H9 (cell line): Measurements from ENCODE around the gene TMPRSS11A. TPM values are rescaled to one million over a fixed set of nuclear protein-coding genes. Genes with fewer than 3 reads are reported as not detected.
A peak's percentile ranks its signal among the peaks of the same experiment; 100 is the strongest.

Experiments
- DNase-seq: peaks from one replicate; pipeline ENCODE4 v3.0.0-alpha.2; 2017
- H2AFZ ChIP-seq: one replicate; pipeline ENCODE4 v1.6.1; 2013; ENCODE audit warnings: mild to moderate bottlenecking, low read length, control low read depth, moderate library complexity
- H2AK5ac ChIP-seq: 2 replicates; pipeline ENCODE4 v1.6.1; 2013; ENCODE audit warnings: low read length, control low read depth, mixed read lengths; ENCODE audit not compliant: insufficient read length
- H2BK120ac ChIP-seq: one replicate; pipeline ENCODE4 v1.6.1; 2013; ENCODE audit warnings: low read depth, mild to moderate bottlenecking, low read length, control low read depth, inconsistent platforms; ENCODE audit not compliant: poor library complexity, severe bottlenecking
- H2BK12ac ChIP-seq: 2 replicates; pipeline ENCODE4 v1.6.1; 2013; ENCODE audit warnings: low read length, control low read depth, mixed read lengths, low read depth; ENCODE audit not compliant: insufficient read length
- H2BK15ac ChIP-seq: 2 replicates; pipeline ENCODE4 v1.6.1; 2013; ENCODE audit warnings: low read depth, low read length, control low read depth
- H2BK20ac ChIP-seq: one replicate; pipeline ENCODE4 v1.6.1; 2013; ENCODE audit warnings: low read depth, mild to moderate bottlenecking, low read length, control low read depth, inconsistent platforms; ENCODE audit not compliant: poor library complexity, severe bottlenecking
- H2BK5ac ChIP-seq: 2 replicates; pipeline ENCODE4 v1.6.1; 2013; ENCODE audit warnings: low read length, control low read depth, mixed read lengths; ENCODE audit not compliant: insufficient read length
- H3K14ac ChIP-seq: 2 replicates; pipeline ENCODE4 v1.6.1; 2013; ENCODE audit warnings: low read length, control low read depth; ENCODE audit not compliant: insufficient read depth
- H3K18ac ChIP-seq: 2 replicates; pipeline ENCODE4 v1.6.1; 2013; ENCODE audit warnings: low read depth, mild to moderate bottlenecking, mixed read lengths, low read length, control low read depth; ENCODE audit not compliant: insufficient read length
- H3K23ac ChIP-seq: 2 replicates; pipeline ENCODE4 v1.6.1; 2013; ENCODE audit warnings: low read length, control low read depth, mixed read lengths, low read depth; ENCODE audit not compliant: insufficient read length
- H3K23me2 ChIP-seq: 2 replicates; pipeline ENCODE4 v1.6.1; 2013; ENCODE audit warnings: low read depth, mild to moderate bottlenecking, mixed read lengths, low read length, control low read depth; ENCODE audit not compliant: insufficient read length, poor library complexity, severe bottlenecking
- H3K27ac ChIP-seq: 2 replicates; pipeline ENCODE4 v1.5.1; 2013; ENCODE audit warnings: low read length, control low read depth, mixed read lengths, low read depth; ENCODE audit not compliant: insufficient read length
- H3K27me3 ChIP-seq: 2 replicates; pipeline ENCODE4 v1.6.1; 2013; ENCODE audit warnings: low read length, control low read depth, inconsistent platforms; ENCODE audit not compliant: insufficient read depth
- H3K4ac ChIP-seq: 2 replicates; pipeline ENCODE4 v1.6.1; 2013; ENCODE audit warnings: low read depth, mild to moderate bottlenecking, control low read depth, inconsistent platforms, low read length, moderate library complexity
- H3K4me1 ChIP-seq: 2 replicates; pipeline ENCODE4 v1.6.1; 2013; ENCODE audit warnings: low read length, control low read depth, inconsistent platforms; ENCODE audit not compliant: insufficient read depth
- H3K4me2 ChIP-seq: 2 replicates; pipeline ENCODE4 v1.6.1; 2013; ENCODE audit warnings: low read length, control low read depth, mixed read lengths; ENCODE audit not compliant: insufficient read length, insufficient read depth
- H3K56ac ChIP-seq: 2 replicates; pipeline ENCODE4 v1.6.1; 2013; ENCODE audit warnings: low read depth, mild to moderate bottlenecking, mixed read lengths, low read length, control low read depth; ENCODE audit not compliant: insufficient read length
- H3K79me1 ChIP-seq: 2 replicates; pipeline ENCODE4 v1.6.1; 2013; ENCODE audit warnings: low read depth, mild to moderate bottlenecking, moderate library complexity, low read length, control low read depth, inconsistent platforms; ENCODE audit not compliant: insufficient read depth, poor library complexity, severe bottlenecking
- H3K79me2 ChIP-seq: 2 replicates; pipeline ENCODE4 v1.6.1; 2013; ENCODE audit warnings: low read length, control low read depth, inconsistent platforms; ENCODE audit not compliant: insufficient read depth
- H3K9ac ChIP-seq: 2 replicates; pipeline ENCODE4 v1.6.1; 2013; ENCODE audit warnings: low read length, control low read depth, mixed read lengths; ENCODE audit not compliant: insufficient read length; ENCODE audit errors: extremely low read depth
- H3K9me3 ChIP-seq: one replicate; pipeline ENCODE4 v1.6.1; 2013; ENCODE audit warnings: low read depth, low read length, inconsistent platforms; ENCODE audit not compliant: control insufficient read depth
- H3T11ph ChIP-seq: one replicate; pipeline ENCODE4 v1.6.1; 2013; ENCODE audit warnings: mild to moderate bottlenecking, low read length, control low read depth, inconsistent platforms
- H4K20me1 ChIP-seq: one replicate; pipeline ENCODE4 v1.6.1; 2013; ENCODE audit not compliant: control insufficient read depth, insufficient read length, insufficient read depth
- H4K5ac ChIP-seq: 2 replicates; pipeline ENCODE4 v1.6.1; 2013; ENCODE audit warnings: low read depth, mild to moderate bottlenecking, mixed read lengths, low read length, control low read depth; ENCODE audit not compliant: insufficient read length
- H4K8ac ChIP-seq: replicated peaks from 2 replicates; pipeline ENCODE4 v1.6.1; 2013; ENCODE audit warnings: low read length, control low read depth, mixed read lengths, low read depth; ENCODE audit not compliant: insufficient read length
- H4K91ac ChIP-seq: 2 replicates; pipeline ENCODE4 v1.6.1; 2013; ENCODE audit warnings: low read depth, mild to moderate bottlenecking, moderate library complexity, mixed read lengths, low read length, control low read depth; ENCODE audit not compliant: insufficient read length
- H3K27ac Mint-ChIP-seq, 3 experiments: 2 replicates in 2 of 3; 3 replicates in 1 of 3; pipeline ENCODE4 v1.8.0; 2020 to 2021; ENCODE audit warnings: mixed read lengths in 3 of 3, mild to moderate bottlenecking in 1 of 3, moderate library complexity in 1 of 3
- H3K27me3 Mint-ChIP-seq: 2 replicates; pipeline ENCODE4 v1.8.0; 2021; ENCODE audit warnings: low read depth, mild to moderate bottlenecking, moderate library complexity, mixed read lengths
- H3K36me3 Mint-ChIP-seq, 3 experiments: 2 replicates in 2 of 3; 3 replicates in 1 of 3; pipeline ENCODE4 v1.8.0; 2020 to 2021; ENCODE audit warnings: low read depth in 3 of 3, mixed read lengths in 3 of 3; ENCODE audit not compliant: insufficient read depth in 1 of 3
- H3K4me1 Mint-ChIP-seq, 2 experiments: 2 replicates each; pipeline ENCODE4 v1.8.0; 2020; ENCODE audit warnings: mixed read lengths in 2 of 2
- H3K4me3 Mint-ChIP-seq, 2 experiments: 2 replicates in 1 of 2; 3 replicates in 1 of 2; pipeline ENCODE4 v1.8.0; 2020 to 2021; ENCODE audit warnings: mild to moderate bottlenecking in 2 of 2, mixed read lengths in 2 of 2, moderate library complexity in 1 of 2
- H3K9me3 Mint-ChIP-seq, 2 experiments: 2 replicates in 1 of 2; 3 replicates in 1 of 2; pipeline ENCODE4 v1.8.0; 2020; ENCODE audit warnings: mild to moderate bottlenecking in 2 of 2, mixed read lengths in 2 of 2, moderate library complexity in 1 of 2
- WGBS: extraction: QIAGEN DNeasy Blood & Tissue Kit; methylation state at CpG from one replicate; pipeline ENCODE4 v1.1.7; 2013; ENCODE audit warnings: missing lambda C conversion rate, low lambda C conversion rate, mixed read lengths; ENCODE audit not compliant: insufficient read length; ENCODE audit errors: extremely low coverage; 5-methylcytosine and 5-hydroxymethylcytosine counted together
- total RNA-seq: library from RNA; stranded (reverse); gene quantifications from 2 replicates; pipeline ENCODE4 v1.2.1, GENCODE V29; 2021
- TF ChIP-seq, protein P1 (sequence below): fragments of 200-600 bp; sonication (generic); conservative IDR thresholded peaks from 3 replicates; pipeline ENCODE4 v1.8.0; 2021; ENCODE audit warnings: antibody characterized with exemption, mild to moderate bottlenecking

Gene TMPRSS11A
- total RNA-seq, 1 experiment from 2014 or later: not detected

DNA sequence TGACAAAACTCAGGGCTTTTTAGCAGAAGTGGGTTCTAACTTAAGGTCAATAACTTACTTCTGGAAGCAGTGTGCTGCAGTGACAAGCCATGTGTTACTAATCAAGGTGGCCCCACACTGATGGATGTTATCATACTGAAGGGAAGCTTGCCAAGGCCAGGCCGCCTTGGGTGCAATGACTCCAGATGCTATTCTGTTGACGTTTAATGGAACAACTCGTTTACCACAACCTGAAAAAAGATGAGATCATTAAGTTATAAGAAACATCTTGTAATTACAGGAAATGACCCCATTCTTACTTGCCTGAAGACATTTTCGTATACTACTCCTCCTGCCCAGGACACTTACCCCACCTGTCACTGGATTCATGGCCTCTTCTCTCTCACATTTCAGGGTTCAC is 40.6 kb downstream of the TMPRSS11A start:
- Histone ChIP-seq H3K18ac (no peak overlapping the region), H3K9me3 (no peaks in the 10 kb centered on the region), H2BK5ac (no peak overlapping the region), H2BK12ac (no peak overlapping the region), H3K4me2 (no peak overlapping the region), H3K14ac (no peak overlapping the region), H2AK5ac (no peak overlapping the region), H2BK20ac (no peak overlapping the region), H3K4ac (no peak overlapping the region), H3K79me2 (no peaks in the 10 kb centered on the region), H3K79me1 (no peaks in the 10 kb centered on the region), H3K4me1 (no peaks in the 10 kb centered on the region), H4K91ac (no peak overlapping the region), H3T11ph (no peak overlapping the region), H4K20me1 (no peaks in the 10 kb centered on the region), H2BK15ac (no peak overlapping the region), H3K27ac (no peak overlapping the region), H3K56ac (no peak overlapping the region), H4K5ac (no peak overlapping the region), H3K9ac (no peak overlapping the region), H3K27me3 (no peaks in the 10 kb centered on the region), H2BK120ac (no peak overlapping the region), H4K8ac (no peak overlapping the region), H2AFZ (no peak overlapping the region), H3K23me2 (no peaks in the 10 kb centered on the region), H3K23ac (no peak overlapping the region)
- Mint-ChIP-seq H3K36me3 (no peaks in the 10 kb centered on the region), H3K4me3 (no peak overlapping the region), H3K27ac (peak overlapping the region in 1 of 3 experiments; percentile 62; a peak in 1 of 7 replicates), H3K9me3 (peaks cover 0 to 2% of the 10 kb centered on the region in 2 experiments; a peak in 1 of 5 replicates), H3K27me3 (no peaks in the 10 kb centered on the region), H3K4me1 (peaks cover 2 to 3% of the 10 kb centered on the region in 2 experiments; a peak in 2 of 4 replicates)
- WGBS: no CpG with 5 or more reads among the region's 4 CpGs
- TF ChIP-seq, protein P1, sequence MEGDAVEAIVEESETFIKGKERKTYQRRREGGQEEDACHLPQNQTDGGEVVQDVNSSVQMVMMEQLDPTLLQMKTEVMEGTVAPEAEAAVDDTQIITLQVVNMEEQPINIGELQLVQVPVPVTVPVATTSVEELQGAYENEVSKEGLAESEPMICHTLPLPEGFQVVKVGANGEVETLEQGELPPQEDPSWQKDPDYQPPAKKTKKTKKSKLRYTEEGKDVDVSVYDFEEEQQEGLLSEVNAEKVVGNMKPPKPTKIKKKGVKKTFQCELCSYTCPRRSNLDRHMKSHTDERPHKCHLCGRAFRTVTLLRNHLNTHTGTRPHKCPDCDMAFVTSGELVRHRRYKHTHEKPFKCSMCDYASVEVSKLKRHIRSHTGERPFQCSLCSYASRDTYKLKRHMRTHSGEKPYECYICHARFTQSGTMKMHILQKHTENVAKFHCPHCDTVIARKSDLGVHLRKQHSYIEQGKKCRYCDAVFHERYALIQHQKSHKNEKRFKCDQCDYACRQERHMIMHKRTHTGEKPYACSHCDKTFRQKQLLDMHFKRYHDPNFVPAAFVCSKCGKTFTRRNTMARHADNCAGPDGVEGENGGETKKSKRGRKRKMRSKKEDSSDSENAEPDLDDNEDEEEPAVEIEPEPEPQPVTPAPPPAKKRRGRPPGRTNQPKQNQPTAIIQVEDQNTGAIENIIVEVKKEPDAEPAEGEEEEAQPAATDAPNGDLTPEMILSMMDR: no peak
- no peak for DNase-seq
